Motor neuron (in vitro differentiated cells): ENCODE measurements around the gene IL4. TPM values are rescaled to one million over a fixed set of nuclear protein-coding genes. Genes with fewer than 3 reads are reported as not detected.
A peak's percentile ranks its signal among the peaks of the same experiment; 100 is the strongest.

ENCODE experiments used
- ATAC-seq, 8 experiments: fragments of 200-7000 bp; cut with Tn5 transposase; replicated peaks in 6 of 8; 2 replicates each; pipeline ENCODE4 v1.8.0; 2021; ENCODE audit warnings: mild to moderate bottlenecking in 8 of 8, moderate library complexity in 8 of 8
- H3K27ac ChIP-seq, 2 donors: fragments of 250-450 bp; sonication (Bioruptor Pico); 2 replicates each; pipeline ENCODE4 v1.9.0; 2021; ENCODE audit warnings: antibody characterized with exemption in 2 of 2, mild to moderate bottlenecking in 2 of 2, moderate library complexity in 1 of 2
- H3K4me1 ChIP-seq, 2 donors: fragments of 250-450 bp; sonication (Bioruptor Pico); replicated peaks in 1 of 2; 2 replicates each; pipeline ENCODE4 v1.6.1; 2021; ENCODE audit warnings: antibody characterized with exemption in 2 of 2, mild to moderate bottlenecking in 2 of 2, moderate library complexity in 1 of 2
- H3K4me3 ChIP-seq, 5 donors: fragments of 250-450 bp; sonication (Bioruptor Pico); 2 replicates each; pipeline ENCODE4 v1.9.0; 2021; ENCODE audit warnings: antibody characterized with exemption in 5 of 5, mild to moderate bottlenecking in 5 of 5, moderate library complexity in 4 of 5
- WGBS, 10 experiments: fragments of 450-650 bp; shearing (Covaris generic); methylation state at CpG; one replicate each; pipeline ENCODE4 v1.0.0; 2022; 5-methylcytosine and 5-hydroxymethylcytosine counted together
- in situ Hi-C, 9 experiments: fragments of 400-800 bp; cut with MboI; loops; one replicate each; pipeline ENCODE4 v1.15.0; 2021; ENCODE audit warnings: low sequenced_read_pairs in 9 of 9, low pct_unique_long_range_greater_than_20kb in 2 of 9; ENCODE audit not compliant: unreplicated experiment in 9 of 9
- total RNA-seq, 8 experiments: library from RNA; unstranded; fragments of 300-600 nt; gene quantifications; 2 replicates each; pipeline versions ENCODE4 v1.2.3 to v1.2.4, GENCODE V29; 2022

The IL4 gene
- total RNA-seq, 8 experiments from 2014 or later = not detected

DNA sequence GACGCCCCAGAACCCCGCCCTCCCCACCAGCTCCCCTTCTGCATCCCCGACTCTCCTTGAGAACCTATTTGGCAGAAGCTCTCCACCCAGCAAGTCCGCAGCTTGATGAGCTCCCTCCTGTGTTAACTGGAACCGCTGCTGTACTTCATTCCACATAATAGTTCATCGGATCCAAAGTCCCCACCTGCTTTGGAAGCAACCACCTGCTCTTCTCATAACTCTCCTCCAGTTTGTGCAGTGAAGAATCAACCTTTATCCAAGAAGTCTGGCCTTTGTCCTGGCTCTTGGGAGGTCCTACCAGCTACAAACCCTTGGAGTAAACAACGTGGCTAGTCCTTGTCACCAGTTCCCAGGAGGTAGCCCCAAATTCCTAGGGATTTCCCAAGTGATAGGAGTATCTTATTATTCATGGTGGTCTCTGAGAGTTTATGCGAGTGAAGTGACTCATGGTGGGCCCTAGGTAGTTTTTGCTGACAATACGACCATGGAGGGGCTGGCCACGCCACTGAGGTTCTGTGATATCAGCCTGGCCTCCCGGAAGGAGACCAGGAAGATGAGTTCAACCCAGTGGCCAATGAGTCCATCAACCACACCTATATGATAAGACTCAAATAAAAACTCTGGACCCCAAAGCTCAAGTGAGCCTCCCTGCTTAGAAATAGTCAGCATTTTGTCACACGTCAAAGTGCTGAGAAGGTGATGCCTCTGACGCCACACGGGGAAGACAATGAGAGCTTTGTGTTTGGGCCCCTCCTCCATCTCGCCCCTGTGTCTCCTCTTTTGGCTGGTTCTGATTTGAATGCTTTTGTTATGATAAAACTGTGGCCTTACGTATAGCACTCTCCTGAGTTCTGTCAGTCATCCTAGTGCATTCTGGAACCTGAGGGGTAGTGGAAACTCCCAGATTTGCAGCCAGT, 3.6 kb upstream of the IL4 start:
- 66 to 94% (median 84%) methylated on average over 3 to 9 of the region's 16 CpGs; no CpG with 5 or more reads in 4 of the 10 experiments for WGBS, 10 experiments
- H3K4me3 ChIP-seq = no peak overlapping the region
- no peak overlapping the region for H3K27ac ChIP-seq
- in situ Hi-C loops = loop anchor here in 1 of 9 experiments (25.0 kb wide), 1 partner anchor 142 kb away; the partner anchor contains the start of gene SOWAHA
- no peak for ATAC-seq
- H3K4me1 ChIP-seq = no peaks in the 10 kb centered on the region

DNA sequence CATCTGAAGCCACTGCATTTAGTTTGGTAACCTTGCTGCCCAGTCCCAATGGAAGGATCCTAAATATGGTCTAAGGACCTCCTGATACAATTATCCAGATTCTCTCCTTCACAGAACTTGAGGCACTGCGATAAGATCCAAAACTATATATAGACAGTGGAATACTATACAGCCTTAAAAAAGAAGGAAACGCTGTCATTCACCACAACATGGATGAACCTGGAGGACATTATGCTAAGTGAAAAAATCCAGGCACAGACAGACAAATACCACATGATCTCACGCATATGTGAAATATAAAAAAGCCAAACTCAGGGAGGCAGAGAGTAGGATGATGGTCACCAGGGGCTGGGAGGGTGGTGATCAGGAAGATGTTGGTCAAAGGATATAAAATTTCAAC, 2.8 kb upstream of the IL4 start:
- in situ Hi-C loops = loop anchor here in 1 of 9 experiments (25.0 kb wide), 1 partner anchor 141 kb away; the partner anchor contains the start of gene SOWAHA
- H3K27ac ChIP-seq = no peak overlapping the region
- 86 to 100% (median 98%) methylated on average over 1 to 3 of the region's 3 CpGs; no CpG with 5 or more reads in 2 of the 10 experiments for WGBS, 10 experiments
- no peak overlapping the region for H3K4me3 ChIP-seq
- no peaks in the 10 kb centered on the region for H3K4me1 ChIP-seq
- ATAC-seq = no peak

DNA sequence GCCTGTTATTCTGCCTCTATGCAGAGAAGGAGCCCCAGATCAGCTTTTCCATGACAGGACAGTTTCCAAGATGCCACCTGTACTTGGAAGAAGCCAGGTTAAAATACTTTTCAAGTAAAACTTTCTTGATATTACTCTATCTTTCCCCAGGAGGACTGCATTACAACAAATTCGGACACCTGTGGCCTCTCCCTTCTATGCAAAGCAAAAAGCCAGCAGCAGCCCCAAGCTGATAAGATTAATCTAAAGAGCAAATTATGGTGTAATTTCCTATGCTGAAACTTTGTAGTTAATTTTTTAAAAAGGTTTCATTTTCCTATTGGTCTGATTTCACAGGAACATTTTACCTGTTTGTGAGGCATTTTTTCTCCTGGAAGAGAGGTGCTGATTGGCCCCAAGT, 301 bp upstream of the IL4 start:
- no peak for ATAC-seq
- H3K27ac ChIP-seq = no peak overlapping the region
- no peak overlapping the region for H3K4me3 ChIP-seq
- 63 to 100% (median 70%) methylated on average over 1 of the region's 1 CpG; no CpG with 5 or more reads in 5 of the 10 experiments for WGBS, 10 experiments
- in situ Hi-C loops = loop anchor here in 1 of 9 experiments (25.0 kb wide), 1 partner anchor 139 kb away; the partner anchor contains the start of gene SOWAHA
- no peaks in the 10 kb centered on the region for H3K4me1 ChIP-seq

DNA sequence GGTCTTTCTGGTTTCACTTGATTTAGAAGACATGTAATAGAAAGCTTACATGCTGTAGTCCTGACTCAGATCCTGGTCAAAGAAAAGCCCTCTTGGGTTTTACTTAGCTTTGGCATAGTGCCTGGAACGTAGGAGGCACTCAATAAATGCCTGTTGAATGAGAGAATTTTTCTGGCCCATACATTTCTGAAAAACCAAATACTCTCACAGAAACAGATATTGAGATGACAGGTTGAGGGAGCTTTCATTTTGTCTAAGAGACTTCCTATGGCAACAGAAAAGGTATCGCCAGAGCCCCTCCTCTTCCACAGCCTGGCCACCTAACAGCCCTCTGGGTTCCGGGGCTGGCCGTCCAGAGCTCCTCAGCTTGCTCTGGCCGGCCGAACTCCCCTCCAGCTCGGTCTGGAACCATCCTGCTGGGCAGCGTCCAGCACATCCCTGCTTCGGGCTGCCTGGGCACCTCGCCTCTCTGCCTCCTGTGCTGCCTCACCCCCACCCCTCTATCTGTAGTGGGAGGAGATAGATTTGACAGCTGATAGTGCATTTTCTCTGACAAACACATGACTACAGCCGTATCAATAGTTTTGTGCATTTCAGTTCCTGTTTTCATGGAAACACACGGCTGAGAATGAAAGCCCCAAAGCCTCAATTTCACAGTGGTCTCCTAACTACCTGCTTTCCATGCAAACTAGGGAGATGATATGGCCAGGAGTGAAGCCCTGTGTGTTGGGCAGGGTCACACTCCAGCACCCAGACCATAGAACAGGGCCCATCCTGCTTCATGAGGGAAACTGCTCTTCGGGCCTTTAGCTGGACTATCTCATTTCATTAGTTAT, 1.1 kb downstream of the IL4 start:
- no peak overlapping the region for H3K27ac ChIP-seq
- ATAC-seq = peak in 4 of 8 experiments; percentile 40 to 57 (median 44)
- WGBS, 10 experiments = 0 to 100% (median 76%) methylated on average over 1 to 3 of the region's 13 CpGs; no CpG with 5 or more reads in 2 of the 10 experiments
- no peaks in the 10 kb centered on the region for H3K4me1 ChIP-seq
- H3K4me3 ChIP-seq = no peak overlapping the region
- in situ Hi-C loops = loop anchor here in 1 of 9 experiments (25.0 kb wide), 1 partner anchor 137 kb away; the partner anchor contains the start of gene SOWAHA

DNA sequence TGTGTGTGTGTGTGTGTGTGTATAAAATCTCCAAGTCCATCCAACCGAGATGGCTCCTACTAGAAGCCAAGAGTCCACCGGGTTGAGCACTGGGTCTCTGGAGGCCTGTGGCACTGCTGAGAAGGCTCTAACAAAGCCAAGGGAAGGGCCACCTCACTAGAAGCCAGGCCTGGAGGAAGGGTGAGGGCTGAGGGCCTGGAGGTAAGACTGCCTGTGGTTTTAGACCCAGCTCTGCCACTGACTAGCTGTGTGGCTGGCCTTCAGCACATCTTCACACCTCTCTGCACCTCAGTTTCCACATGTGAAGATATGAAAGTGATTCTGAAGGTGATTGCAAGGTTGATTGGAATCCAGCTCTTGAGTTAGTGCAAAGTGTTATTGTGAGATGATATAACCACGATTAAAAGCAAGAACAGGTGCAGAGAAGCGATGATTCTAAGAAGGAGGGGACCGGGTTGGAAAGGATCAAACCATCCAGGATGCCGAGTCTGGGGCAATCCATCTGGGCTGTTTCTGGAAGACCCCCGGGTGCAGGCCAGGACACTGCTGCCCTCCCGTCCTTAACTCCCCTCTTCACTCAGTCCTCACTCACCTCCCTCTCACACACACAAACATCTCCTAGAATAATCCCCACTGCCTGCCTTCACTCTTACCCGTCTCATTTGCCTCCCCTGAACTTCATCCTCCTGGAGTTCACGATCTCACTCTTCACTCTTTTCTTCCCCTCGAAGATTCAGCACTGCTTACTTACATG, 2.3 kb downstream of the IL4 start:
- in situ Hi-C loops = no loop called here
- H3K4me3 ChIP-seq = no peak overlapping the region
- ATAC-seq = no peak
- no peak overlapping the region for H3K27ac ChIP-seq
- no peaks in the 10 kb centered on the region for H3K4me1 ChIP-seq
- WGBS, 10 experiments = 73 to 100% (median 95%) methylated on average over 1 to 7 of the region's 11 CpGs; no CpG with 5 or more reads in 2 of the 10 experiments

DNA sequence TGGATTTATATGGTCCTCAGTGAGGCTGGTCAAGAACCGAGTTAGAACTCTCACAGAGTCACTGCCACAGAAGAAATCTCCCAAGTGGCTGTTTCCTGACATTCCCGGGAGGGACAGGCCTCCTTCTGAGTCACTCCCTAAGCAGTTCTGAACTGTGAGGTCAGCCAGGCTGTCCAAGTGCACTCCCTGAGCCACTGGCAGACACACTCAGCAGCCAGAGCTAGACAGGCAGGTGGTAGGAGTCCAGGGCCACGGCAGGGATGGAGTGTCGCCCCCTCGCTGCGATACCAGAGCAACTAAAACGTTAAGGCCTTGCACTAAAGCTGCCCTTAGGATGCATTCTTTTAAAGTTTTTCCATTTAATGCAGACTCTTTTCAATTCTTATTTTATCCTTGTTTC, 3.4 kb downstream of the IL4 start:
- in situ Hi-C loops = no loop called here
- Histone ChIP-seq H3K4me1 (no peaks in the 10 kb centered on the region), H3K27ac (no peak overlapping the region), H3K4me3 (no peak overlapping the region)
- ATAC-seq = peak; percentile 74 to 97 (median 86)
- 0 to 76% (median 50%) methylated on average over 1 to 4 of the region's 7 CpGs; no CpG with 5 or more reads in 5 of the 10 experiments for WGBS, 10 experiments

DNA sequence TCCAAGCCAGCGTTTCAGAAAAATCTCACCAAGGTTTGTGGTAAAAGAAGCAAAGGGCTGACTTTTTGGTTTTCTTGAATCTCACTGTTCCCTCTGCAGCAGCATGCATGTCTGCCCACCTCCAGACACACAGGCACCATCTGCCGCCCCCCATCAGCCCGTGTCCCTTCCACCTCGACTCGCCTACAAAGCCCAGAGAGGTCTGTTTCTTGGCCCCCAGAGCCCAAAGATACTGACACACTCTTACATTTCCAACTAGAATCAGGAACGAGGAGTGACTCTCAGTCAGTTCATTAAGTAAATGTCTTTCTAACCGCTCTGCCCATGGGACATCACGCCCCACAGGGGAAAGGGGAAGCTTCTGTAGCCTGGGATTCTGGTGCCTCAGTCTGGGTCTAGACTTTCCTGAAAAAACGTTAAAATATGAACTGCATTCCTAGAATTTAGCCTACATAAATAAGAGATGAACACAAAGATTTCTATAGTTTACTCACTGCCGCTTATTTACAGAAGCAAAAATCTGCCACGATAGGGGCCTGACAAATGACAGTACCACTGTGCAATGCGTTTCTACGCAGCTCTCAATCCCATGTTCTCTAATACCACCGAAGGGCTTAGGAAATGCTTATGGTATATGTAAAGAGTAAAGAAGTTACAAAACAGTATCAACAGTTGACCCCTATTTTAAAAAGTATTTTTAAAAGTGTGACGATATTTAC, 4.1 kb downstream of the IL4 start:
- in situ Hi-C loops = no loop called here
- Histone ChIP-seq H3K4me1 (no peaks in the 10 kb centered on the region), H3K4me3 (no peak overlapping the region), H3K27ac (no peak overlapping the region)
- WGBS, 10 experiments = 80 to 100% (median 91%) methylated on average over 2 to 14 of the region's 15 CpGs
- ATAC-seq = no peak

DNA sequence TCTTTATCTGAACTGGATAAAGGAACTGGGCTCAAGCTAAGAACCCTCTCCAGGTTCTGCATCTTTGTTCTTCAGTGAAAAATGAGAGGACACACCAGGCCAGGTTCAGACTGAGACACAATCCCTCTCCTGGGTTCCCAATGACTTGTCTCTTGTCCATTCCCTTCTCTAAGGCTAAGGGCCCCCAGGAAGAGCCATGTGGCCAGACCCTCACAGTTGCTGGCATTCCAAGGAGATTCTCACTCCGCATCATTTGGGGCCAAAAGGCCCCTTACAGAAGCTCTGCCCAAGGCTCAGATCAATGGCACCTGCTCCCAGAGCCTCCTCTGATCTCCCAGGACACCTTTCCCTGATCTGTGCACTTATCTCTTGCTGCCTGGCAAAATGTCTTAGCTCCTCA, 4.9 kb downstream of the IL4 start:
- no peak for ATAC-seq
- WGBS, 10 experiments = 100% methylated on average over 1 of the region's 1 CpG; no CpG with 5 or more reads in 8 of the 10 experiments
- Histone ChIP-seq H3K27ac (no peak overlapping the region), H3K4me3 (no peak overlapping the region), H3K4me1 (no peaks in the 10 kb centered on the region)
- in situ Hi-C loops = no loop called here

DNA sequence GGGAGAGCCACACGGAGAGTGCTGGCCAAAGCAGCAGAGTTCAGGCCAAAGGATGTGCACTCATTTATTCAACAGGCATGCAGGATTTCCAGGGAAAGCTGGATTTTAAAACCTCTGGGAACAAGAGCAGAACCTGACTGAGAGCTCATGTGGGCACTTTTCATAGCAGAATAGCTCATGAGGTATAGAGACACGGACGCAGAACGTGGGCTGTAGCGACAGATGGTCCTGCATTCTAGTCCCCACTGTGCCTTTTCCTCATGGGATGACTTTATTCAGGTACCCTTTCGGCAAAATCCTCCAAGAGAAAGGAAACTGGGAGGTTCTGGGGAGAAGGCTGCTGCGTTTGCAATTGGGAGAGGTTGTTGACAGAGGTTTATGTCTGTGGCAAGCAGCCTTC, 5.4 kb downstream of the IL4 start:
- in situ Hi-C loops = no loop called here
- Histone ChIP-seq H3K27ac (no peak overlapping the region), H3K4me1 (no peaks in the 10 kb centered on the region), H3K4me3 (no peak overlapping the region)
- ATAC-seq = no peak
- WGBS, 10 experiments = 40 to 100% (median 80%) methylated on average over 1 to 7 of the region's 7 CpGs; no CpG with 5 or more reads in 3 of the 10 experiments

DNA sequence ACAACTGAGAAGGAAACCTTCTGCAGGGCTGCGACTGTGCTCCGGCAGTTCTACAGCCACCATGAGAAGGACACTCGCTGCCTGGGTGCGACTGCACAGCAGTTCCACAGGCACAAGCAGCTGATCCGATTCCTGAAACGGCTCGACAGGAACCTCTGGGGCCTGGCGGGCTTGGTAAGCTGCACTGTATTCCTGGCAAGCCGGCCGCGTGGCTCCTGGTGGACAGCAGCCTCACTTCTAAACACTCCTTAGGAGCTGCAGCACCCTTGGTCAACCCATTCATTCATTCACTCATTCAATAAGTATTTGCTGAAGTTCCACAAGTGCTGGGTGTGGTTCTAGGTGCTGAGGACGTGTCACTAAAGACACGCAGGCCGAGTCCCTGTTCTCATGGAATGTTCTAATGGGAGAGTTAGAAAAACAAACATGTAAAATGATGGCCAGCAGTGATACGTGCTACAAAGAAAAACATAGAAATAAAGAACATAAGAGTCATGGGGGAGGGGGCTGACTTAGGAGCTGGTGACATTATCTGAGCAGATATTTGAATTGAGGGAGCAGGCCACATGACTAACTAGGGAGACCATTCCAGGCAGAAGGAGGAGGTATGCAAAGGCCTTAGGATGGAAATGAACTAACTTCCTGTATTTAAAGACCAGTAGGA, 6.1 kb downstream of the IL4 start:
- WGBS, 10 experiments = 29 to 100% (median 91%) methylated on average over 1 to 8 of the region's 15 CpGs
- Histone ChIP-seq H3K27ac (no peak overlapping the region), H3K4me1 (no peaks in the 10 kb centered on the region), H3K4me3 (no peak overlapping the region)
- in situ Hi-C loops = no loop called here
- ATAC-seq = no peak

DNA sequence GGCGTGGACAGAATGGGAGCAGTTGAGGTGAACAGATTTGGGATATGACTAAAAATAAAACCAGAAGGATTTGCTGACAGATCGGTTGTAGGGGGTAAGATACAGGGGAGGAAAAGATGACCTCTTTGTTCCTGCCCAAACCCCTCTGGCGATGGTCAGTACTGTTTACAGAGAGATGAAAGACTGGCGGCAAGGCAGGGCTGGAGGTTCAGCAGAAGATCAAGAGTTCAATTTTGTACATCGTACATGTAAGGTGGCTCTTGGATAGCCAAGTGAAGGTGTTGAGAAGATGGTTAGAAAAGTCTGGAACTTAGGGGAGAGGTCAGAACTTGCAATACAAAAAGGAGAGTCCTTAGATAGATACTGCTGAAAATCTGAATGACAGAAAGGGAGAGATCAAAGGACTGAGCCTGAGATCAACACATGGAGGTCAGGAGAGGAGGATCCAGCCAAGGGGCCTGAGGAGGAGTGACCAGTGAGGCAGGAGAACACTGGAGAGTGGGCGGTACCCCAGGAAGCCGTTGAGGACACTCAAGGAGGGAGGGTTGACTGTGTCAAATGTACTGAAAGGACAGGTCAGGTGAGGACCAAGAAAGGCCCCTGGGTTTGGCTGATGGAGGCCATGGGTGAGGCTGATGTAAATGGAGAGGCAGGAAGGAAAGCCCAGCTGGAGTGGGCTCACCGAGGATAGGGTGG, 7.1 kb downstream of the IL4 start:
- Histone ChIP-seq H3K4me3 (no peak overlapping the region), H3K4me1 (no peaks in the 10 kb centered on the region), H3K27ac (no peak overlapping the region)
- no peak for ATAC-seq
- 76 to 96% (median 85%) methylated on average over 3 to 8 of the region's 8 CpGs for WGBS, 10 experiments
- in situ Hi-C loops = no loop called here
